ENCODE data around the gene CAPN11.

DNA sequence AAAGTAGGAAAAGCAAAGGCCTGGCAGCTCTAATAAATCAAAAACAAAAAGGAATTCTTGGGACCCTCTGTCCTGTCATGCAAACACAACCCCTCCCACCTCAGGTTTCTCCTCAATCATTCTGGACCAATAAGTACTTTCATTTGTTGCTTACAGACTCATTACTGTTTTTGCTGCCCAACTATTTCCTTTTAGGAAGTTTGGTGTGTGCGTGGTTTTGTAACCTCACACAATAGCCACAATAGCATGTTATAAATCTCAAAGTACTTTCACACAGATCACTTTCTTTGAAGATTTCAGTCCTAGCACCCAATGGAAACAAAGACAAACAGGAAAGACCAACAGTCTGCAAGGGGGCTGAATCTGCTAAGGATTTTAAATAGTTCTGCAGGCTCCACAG lies 35.8 kb upstream of the CAPN11 start:
- TF ChIP-seq, protein P1, sequence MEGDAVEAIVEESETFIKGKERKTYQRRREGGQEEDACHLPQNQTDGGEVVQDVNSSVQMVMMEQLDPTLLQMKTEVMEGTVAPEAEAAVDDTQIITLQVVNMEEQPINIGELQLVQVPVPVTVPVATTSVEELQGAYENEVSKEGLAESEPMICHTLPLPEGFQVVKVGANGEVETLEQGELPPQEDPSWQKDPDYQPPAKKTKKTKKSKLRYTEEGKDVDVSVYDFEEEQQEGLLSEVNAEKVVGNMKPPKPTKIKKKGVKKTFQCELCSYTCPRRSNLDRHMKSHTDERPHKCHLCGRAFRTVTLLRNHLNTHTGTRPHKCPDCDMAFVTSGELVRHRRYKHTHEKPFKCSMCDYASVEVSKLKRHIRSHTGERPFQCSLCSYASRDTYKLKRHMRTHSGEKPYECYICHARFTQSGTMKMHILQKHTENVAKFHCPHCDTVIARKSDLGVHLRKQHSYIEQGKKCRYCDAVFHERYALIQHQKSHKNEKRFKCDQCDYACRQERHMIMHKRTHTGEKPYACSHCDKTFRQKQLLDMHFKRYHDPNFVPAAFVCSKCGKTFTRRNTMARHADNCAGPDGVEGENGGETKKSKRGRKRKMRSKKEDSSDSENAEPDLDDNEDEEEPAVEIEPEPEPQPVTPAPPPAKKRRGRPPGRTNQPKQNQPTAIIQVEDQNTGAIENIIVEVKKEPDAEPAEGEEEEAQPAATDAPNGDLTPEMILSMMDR (IDR thresholded peaks at IDR 0.05; ENCODE audit: extremely low read depth in 1 of 2, insufficient read depth in 1 of 2, low read depth in 1 of 2, low read length in 2 of 2), result no peak
- no peak for TF ChIP-seq POLR2A (IDR thresholded peaks at IDR 0.05; ENCODE audit: low read depth, low read length)

Measured in endothelial cell of umbilical vein (primary cell).